ENCODE data around the gene CYP4Z1.
"Not testable (repeated sequence)": the region's sequence is repeated elsewhere in the genome, so short reads cannot be mapped to it uniquely, and the experiment has no call there.

CYP4Z1 gene

GRCh38 chr1:47128854-47129253 is 61.8 kb downstream of the CYP4Z1 start:
- DNase-seq, result not testable (repeated sequence)

- DNase-seq, result not testable (repeated sequence)
These were observed 62.6 kb downstream of the CYP4Z1 start for GRCh38 chr1:47129489-47130230.

GRCh38 chr1:47132665-47133064 is 65.6 kb downstream of the CYP4Z1 start:
- DNase-seq, result not testable (repeated sequence)

- no peak for DNase-seq
These were observed 70.2 kb downstream of the CYP4Z1 start, which contains the start of gene CYP4A22 for GRCh38 chr1:47137198-47137597. Gene CYP4A22 (plus strand): TSS chr1:47137441. CDS start chr1:47137486, 45 bp downstream.

DNA sequence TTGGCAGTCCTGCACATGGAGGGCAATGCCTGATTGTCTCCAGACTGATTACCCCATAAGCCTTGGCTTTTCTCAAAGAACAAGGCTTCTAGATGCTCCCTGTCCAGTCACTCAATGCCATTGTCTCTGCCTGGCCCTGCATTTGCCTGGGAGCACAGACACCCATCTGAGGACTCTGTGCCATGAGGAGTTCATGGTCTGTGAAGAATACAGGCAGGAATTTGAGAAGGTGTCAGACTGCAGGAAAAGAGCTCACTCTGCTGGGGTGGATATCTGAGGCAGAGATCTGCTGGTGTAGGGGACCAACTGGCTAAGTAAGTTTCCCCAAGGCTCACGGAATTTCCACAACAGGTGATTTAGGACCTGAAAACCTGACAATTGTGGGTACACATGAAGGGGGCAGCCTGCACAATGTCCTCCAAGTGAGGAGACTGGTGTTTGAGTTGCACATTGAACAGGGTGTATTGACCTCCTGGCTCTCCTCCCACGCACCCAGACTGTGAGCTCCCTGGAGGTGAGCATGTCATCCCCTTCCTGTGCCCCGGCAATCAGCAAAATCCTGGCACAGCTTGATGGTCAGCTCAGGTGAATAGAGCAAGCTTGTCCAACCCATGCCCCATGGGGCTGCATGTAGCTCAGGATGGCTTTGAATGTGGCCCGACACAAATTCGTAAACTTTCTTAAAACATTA is 71.0 kb downstream of the CYP4Z1 start:
- no peak for DNase-seq

GRCh38 chr1:47140358-47140757 is 73.3 kb downstream of the CYP4Z1 start:
- not testable (repeated sequence) for DNase-seq

- not testable (repeated sequence) for DNase-seq
These were observed 76.6 kb downstream of the CYP4Z1 start for GRCh38 chr1:47143654-47144053.

- not testable (repeated sequence) for DNase-seq
These were observed 79.5 kb downstream of the CYP4Z1 start for GRCh38 chr1:47146495-47146894.

- DNase-seq, result no peak
These were observed 80.2 kb downstream of the CYP4Z1 start for GRCh38 chr1:47147047-47147785.

DNA sequence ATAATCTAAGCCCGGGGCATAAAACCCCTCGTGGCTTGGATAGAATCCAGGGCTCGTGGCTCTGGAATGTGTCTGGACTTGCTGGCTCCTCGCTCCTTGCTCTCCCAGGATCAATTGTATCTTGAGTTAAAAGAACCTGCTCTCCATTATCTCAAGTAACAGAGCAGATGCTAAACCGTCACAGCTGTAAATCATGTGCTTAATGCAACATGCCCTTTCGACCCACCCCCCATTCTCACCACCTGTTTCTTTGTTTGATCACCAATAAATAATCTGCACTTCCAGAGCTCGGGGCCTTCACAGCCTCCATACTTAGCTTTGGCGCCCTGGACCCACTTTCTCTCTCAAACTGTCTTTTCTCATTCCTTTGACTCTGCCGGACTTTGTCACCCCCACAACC is 82.1 kb downstream of the CYP4Z1 start:
- not testable (repeated sequence) for DNase-seq

DNA sequence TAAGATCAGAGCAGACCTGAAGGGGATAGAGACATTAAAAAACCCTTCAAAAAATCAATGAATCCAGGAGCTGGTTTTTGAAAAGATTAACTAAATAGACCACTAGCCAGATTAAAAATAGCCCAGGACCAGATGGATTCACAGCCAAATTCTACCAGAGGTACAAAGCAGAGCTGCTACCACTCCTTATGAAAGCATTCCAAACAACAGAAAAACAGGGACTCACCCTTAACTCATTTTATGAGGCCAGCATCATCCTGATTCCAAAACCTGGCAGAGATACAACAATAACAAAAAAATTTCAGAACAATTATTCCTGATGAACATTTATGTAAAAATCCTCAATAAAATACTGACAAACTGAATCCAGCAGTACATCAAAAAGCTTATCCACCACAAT is 89.4 kb downstream of the CYP4Z1 start:
- not testable (repeated sequence) for DNase-seq

DNA sequence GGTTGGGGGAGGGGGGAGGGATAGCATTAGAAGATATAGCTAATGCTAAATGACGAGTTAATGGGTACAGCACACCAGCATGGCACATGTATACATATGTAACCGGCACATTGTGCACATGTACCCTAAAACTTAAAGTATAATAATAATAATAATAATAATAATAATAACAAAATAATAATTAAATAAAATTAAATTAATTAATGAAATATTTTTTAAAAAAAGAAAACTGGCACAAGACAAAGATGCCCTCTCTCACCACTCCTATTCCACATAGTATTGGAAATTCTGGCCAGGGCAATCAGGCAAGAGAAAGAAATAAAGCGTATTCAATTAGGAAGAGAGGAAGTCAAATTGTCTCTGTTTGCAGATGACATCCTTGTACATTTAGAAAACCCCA is 90.9 kb downstream of the CYP4Z1 start:
- not testable (repeated sequence) for DNase-seq

DNA sequence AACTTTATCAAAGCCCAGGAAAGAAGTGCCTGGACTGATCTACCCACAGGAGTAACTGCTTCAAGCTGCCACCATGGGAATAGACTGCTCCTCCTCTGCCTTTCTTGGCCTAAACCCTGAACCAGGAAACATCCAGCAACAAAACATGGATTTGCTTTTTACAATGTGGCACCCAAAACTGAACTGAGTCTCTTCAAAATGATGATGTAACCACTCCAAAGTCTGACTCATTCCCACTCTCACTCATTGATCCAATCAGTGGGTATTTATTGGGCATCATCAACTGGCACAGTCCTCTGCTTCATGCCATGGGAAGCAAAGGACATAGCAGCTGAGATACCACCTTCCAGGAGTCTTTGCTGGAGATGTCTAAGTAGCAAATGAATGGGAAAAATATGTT is 93.7 kb downstream of the CYP4Z1 start:
- no peak for DNase-seq

DNA sequence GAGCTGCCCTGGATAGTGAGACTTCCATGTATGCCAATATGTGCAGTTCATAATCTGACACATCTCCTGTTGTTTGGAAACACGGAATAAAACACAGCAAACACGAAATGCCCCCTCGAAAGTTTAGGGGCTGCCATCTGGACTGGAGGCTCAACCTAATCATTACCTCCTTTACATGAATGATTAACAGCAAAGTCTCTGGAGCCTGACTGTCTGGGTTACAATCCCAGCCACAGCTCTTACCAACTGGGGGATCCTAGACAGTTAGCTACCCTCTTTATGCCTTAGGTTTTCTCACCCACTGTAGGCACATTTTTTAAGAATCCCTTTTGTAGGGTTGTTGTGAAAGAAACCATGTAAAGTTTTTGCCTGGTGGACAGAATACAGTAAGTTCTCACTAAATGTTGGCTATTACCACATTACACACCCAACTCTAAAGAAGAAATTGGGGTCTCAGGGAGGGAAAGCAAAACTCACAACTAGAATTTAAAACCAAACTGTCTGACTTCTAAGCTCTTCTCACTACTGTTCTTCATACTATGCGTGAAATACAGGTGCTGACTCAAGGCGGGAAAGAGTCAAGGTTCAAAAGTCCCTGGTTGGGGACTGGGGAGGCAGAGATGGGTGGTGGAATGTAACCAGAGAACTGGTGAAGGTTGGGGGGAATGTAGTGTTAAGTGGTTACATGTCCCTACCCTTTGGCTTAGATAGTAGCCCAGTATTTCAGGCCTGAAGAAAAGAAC is 94.4 kb downstream of the CYP4Z1 start:
- DNase-seq, result no peak

DNA sequence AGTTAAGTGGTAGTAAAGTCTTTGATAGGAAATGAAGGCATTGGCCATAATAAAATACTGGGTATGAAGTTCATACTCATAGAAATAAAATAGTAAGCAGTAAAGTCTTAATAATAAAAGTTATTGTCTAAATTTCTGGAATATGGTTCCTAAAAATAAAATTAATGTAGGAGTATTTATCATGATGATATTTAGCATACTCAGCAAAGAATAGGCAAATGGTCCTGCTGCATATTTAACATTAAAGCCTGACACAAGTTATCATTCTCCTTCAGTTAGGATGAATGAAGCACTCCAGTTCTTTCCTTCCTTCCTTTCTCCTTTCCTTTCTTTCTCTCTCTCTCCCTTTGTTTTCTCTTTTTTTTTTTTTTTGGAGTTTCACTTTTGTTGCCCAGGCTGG is 97.5 kb downstream of the CYP4Z1 start:
- DNase-seq, result no peak

All from activated effector memory CD4-positive, alpha-beta T cell treated with Interleukin-2 at 50 U/mL for 16 hours (primary cell).